ENCODE results near the gene ANK3.

GRCh38 chr10:60394446-60394845, 4.8 kb upstream of the ANK3 start:
- TF ChIP-seq, protein P1, sequence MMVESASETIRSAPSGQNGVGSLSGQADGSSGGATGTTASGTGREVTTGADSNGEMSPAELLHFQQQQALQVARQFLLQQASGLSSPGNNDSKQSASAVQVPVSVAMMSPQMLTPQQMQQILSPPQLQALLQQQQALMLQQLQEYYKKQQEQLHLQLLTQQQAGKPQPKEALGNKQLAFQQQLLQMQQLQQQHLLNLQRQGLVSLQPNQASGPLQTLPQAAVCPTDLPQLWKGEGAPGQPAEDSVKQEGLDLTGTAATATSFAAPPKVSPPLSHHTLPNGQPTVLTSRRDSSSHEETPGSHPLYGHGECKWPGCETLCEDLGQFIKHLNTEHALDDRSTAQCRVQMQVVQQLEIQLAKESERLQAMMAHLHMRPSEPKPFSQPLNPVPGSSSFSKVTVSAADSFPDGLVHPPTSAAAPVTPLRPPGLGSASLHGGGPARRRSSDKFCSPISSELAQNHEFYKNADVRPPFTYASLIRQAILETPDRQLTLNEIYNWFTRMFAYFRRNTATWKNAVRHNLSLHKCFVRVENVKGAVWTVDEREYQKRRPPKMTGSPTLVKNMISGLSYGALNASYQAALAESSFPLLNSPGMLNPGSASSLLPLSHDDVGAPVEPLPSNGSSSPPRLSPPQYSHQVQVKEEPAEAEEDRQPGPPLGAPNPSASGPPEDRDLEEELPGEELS (CRISPR knock-in tag; IDR thresholded peaks at IDR 0.05) = no peak
- no peak for TF ChIP-seq ZNF232 (CRISPR knock-in tag; IDR thresholded peaks at IDR 0.05)
- TF ChIP-seq ATF1 (CRISPR knock-in tag; IDR thresholded peaks at IDR 0.05) = no peak
- TF ChIP-seq, protein P2, sequence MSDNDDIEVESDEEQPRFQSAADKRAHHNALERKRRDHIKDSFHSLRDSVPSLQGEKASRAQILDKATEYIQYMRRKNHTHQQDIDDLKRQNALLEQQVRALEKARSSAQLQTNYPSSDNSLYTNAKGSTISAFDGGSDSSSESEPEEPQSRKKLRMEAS (CRISPR knock-in tag; IDR thresholded peaks at IDR 0.05) = no peak
- TF ChIP-seq JAZF1 (CRISPR knock-in tag; IDR thresholded peaks at IDR 0.05) = no peak
- TF ChIP-seq, protein P3, sequence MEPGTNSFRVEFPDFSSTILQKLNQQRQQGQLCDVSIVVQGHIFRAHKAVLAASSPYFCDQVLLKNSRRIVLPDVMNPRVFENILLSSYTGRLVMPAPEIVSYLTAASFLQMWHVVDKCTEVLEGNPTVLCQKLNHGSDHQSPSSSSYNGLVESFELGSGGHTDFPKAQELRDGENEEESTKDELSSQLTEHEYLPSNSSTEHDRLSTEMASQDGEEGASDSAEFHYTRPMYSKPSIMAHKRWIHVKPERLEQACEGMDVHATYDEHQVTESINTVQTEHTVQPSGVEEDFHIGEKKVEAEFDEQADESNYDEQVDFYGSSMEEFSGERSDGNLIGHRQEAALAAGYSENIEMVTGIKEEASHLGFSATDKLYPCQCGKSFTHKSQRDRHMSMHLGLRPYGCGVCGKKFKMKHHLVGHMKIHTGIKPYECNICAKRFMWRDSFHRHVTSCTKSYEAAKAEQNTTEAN (CRISPR knock-in tag; IDR thresholded peaks at IDR 0.05) = no peak
- TF ChIP-seq ZNF416 (CRISPR knock-in tag; IDR thresholded peaks at IDR 0.05) = no peak
- TF ChIP-seq, protein P4, sequence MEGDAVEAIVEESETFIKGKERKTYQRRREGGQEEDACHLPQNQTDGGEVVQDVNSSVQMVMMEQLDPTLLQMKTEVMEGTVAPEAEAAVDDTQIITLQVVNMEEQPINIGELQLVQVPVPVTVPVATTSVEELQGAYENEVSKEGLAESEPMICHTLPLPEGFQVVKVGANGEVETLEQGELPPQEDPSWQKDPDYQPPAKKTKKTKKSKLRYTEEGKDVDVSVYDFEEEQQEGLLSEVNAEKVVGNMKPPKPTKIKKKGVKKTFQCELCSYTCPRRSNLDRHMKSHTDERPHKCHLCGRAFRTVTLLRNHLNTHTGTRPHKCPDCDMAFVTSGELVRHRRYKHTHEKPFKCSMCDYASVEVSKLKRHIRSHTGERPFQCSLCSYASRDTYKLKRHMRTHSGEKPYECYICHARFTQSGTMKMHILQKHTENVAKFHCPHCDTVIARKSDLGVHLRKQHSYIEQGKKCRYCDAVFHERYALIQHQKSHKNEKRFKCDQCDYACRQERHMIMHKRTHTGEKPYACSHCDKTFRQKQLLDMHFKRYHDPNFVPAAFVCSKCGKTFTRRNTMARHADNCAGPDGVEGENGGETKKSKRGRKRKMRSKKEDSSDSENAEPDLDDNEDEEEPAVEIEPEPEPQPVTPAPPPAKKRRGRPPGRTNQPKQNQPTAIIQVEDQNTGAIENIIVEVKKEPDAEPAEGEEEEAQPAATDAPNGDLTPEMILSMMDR (IDR thresholded peaks at IDR 0.05) = no peak
- TF ChIP-seq ZNF512 (CRISPR knock-in tag; IDR thresholded peaks at IDR 0.05; ENCODE audit: borderline replicate concordance) = no peak
- TF ChIP-seq TEAD4 (CRISPR knock-in tag; IDR thresholded peaks at IDR 0.05) = no peak
- no peak for TF ChIP-seq NFYB (CRISPR knock-in tag; conservative IDR thresholded peaks at IDR 0.05; ENCODE audit: low read depth)
- TF ChIP-seq NR2C2 (CRISPR knock-in tag; IDR thresholded peaks at IDR 0.05) = no peak
- TF ChIP-seq CBFB (CRISPR knock-in tag; IDR thresholded peaks at IDR 0.05; ENCODE audit: low read depth) = no peak
- TF ChIP-seq, protein P5, sequence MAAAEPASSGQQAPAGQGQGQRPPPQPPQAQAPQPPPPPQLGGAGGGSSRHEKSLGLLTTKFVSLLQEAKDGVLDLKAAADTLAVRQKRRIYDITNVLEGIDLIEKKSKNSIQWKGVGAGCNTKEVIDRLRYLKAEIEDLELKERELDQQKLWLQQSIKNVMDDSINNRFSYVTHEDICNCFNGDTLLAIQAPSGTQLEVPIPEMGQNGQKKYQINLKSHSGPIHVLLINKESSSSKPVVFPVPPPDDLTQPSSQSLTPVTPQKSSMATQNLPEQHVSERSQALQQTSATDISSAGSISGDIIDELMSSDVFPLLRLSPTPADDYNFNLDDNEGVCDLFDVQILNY (CRISPR knock-in tag; IDR thresholded peaks at IDR 0.05) = no peak

Measured in WTC11 (cell line).